Superior temporal gyrus (tissue), 1 donor: ENCODE measurements around the gene PNLIPRP2.

Experiments
- DNase-seq: peaks from one replicate; pipeline ENCODE4 v3.0.0-alpha.2; 2016; ENCODE audit errors: extremely low spot score

Gene PNLIPRP2

GRCh38 chr10:116620423-116621400 is at the start of gene PNLIPRP2:
Gene PNLIPRP2 (plus strand): TSS chr10:116620953.
- DNase-seq = no peak

GRCh38 chr10:116574797-116575196 is 46.0 kb upstream of the PNLIPRP2 start:
- DNase-seq = no peak

DNA sequence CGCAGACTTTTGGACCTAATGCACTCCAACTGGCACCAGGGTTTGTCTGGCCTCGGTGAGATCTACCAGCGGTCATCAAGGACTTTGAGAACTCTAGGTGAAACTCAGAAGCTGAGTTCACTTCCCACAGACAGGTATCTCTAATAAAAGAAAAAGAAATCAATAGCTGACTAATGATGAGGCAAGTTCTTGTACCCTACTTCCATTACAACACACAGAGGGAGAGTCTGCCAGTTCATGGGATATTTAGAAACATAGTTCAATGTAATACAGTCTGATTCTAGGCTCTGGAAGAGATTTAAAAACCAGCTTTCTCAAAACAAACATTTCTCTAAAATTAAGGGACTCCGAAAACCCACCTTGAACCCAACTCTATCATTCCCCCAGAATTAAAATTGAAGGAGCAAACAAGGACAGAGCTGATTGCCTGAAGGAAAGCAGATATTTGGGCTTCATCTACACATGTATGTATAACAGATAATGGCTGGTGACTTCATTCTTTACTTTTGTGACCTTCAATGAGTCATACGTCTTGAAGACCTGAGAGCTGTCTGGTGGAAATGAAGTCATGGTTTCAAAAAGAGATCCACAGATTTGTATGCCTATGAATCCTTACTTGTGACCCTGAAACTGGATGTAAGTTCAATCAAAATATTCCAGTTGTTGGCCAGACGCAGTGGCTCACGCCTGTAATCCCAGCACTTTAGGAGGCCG is 32.7 kb upstream of the PNLIPRP2 start:
- no peak for DNase-seq

GRCh38 chr10:116588995-116589394 is 31.8 kb upstream of the PNLIPRP2 start:
- no peak for DNase-seq

DNA sequence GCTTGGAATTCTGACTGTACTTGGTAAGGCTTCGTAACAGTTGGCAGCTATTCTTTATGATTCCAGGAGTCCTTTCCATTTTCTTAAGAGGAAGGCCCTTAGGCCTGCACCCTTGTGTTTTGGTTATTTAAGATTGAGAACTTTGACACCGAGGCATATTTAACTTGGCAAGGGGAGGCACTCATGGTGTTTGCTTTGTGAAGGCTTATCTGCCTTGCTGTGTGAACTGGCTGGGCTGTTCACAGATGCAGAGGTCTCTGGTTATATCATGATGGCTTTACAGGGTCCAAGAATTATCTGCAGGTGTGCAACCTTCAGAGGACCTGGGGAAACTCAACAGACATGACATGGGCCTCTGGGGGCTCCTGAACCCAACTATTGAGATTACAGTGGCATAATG is 30.8 kb upstream of the PNLIPRP2 start:
- DNase-seq = no peak

DNA sequence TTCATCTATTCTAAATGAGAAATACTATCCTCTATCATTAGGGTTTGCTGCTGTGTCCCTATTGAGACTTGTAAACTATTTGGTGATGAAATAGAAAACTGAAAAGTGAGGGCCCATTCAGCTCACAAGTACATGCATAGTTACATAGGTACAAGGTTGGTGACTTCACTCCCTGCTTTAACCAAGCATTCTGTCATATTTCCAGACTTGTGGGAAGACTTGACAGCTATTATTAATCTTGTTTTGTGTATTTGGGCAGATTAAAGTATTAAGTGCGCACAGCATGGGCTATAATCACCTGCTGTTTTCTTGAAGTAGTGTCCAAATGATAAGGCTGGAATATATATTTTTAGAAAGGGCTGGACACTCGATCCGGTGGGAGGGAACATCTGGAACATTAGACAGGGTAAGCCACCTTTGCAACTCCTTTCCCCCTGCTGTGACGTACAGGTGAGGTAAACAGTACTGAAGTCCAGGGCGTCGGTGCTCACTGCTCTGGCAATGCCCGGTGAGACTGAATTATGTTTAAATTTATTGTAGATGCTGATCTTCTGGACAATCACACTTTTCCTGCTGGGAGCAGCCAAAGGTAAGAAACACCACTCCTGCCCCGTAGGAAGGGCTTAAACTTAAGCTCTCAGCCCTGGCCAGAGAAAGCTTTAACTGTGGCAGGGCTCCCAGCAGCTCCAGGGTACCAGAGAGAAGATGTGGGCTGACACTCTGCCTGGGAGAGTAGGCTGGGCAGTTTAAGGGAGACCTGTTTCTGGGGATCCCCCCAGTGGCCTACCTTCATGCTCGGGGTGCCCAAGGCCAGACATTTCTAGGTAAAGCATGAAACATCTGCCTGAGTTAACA is 29.9 kb upstream of the PNLIPRP2 start, which contains the start of gene PNLIPRP1:
Gene PNLIPRP1, plus strand, starts transcription at position 370 of the 855 bp plus-strand sequence. Its CDS starts 171 bp downstream, at position 541.
- no peak for DNase-seq

- no peak for DNase-seq
These were observed 27.5 kb upstream of the PNLIPRP2 start for GRCh38 chr10:116593139-116593740.

- DNase-seq = no peak
These were observed 26.2 kb upstream of the PNLIPRP2 start for GRCh38 chr10:116594525-116595035.

DNA sequence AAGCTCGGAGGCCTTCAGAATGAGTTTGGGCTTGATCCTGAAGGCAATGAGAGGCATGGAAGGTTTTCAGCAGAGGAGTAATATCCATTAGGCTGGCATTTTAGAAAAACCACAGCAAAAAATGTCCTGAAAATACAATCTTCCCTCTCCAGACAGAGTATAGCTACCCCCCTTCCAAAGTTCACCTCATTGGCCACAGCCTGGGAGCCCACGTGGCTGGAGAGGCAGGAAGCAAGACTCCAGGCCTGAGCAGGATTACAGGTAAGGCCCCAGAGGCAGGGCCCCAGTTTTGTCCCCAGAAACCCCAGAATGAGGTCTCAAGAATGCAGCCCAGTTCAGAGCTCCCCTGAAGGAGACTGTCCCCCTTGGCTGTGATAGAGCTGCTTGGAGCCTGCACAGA is 24.7 kb upstream of the PNLIPRP2 start:
- DNase-seq = no peak

GRCh38 chr10:116597543-116597942 is 23.2 kb upstream of the PNLIPRP2 start:
- DNase-seq = no peak

DNA sequence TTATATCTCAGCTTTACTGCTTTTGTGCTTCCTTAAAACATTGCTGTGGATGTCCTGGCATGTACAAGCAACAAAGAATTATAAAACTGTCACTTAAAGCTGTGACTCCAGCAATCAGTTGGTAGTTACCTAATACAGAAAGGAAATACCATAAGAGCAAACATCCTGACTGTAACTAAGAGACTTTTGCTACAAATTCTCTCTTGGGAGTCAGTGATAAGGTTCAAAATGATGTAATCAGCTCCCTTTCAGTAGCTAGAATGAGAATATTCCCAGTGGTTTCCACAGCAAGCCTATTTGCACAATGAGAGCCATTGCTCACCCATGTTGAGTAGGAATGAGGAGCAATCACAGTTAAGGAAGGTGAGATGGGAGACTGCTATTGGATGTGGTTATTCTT is 22.4 kb upstream of the PNLIPRP2 start:
- no peak for DNase-seq

DNA sequence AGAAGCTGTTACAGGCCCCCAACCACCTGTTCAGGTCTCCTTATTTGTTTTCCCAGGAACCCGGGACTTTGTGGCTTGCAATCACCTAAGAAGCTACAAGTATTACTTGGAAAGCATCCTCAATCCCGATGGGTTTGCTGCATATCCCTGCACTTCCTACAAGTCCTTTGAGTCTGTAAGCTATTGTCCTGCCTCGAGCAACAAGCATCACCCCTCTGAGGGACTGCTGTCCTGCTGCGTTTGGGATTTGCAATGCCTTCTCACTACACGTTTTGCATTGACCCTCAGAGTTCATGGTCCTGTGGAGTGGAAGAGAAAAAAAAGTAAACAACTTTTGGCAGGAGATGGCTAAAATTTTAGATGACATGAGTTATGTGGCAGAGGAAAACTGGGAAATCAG is 20.8 kb upstream of the PNLIPRP2 start:
- DNase-seq = no peak

- DNase-seq = no peak
These were observed 17.9 kb upstream of the PNLIPRP2 start for GRCh38 chr10:116602648-116603400.

DNA sequence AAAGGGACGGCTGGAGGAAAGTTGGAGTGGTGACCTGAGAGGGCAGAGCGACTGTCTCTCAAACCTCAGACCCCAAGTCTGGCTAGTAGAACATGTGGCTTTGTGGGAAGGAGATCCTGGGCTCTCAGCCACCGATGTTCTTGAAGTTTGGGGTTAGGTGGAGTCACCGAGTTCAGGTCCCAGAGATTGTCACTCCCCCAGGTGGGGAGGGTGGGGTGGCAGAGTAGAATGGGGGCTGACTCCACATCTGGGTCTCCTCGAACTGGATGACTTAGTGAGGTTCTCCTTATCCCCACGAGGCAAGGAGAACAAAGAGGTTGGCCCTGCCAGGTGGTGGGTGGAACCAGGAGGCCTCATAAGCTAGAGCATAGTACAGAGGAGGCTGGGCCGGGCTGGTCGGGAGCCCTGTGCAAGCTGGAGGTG is 14.7 kb upstream of the PNLIPRP2 start:
- DNase-seq = no peak

DNA sequence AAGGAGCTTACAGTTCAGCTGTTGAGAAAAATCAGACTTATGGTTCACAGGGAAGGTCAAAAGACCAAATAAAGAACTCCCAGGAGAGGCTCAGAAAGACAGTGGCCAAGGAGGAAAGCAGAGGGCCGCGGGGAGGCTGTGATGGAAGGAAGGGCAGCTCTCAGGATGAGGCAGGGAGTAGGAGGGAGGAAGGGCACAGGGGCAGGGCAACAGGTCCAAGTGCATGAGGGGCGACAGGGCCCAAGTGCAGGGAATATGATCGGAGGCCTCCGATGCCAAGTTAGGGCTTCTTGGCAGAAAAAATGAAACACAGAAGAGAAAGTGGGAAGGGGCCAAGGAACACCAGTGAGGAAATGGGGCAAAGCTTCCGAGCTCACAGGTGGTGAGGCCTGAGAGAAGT is 13.4 kb upstream of the PNLIPRP2 start:
- no peak for DNase-seq

- no peak for DNase-seq
These were observed 11.8 kb upstream of the PNLIPRP2 start for GRCh38 chr10:116608686-116609594.

DNA sequence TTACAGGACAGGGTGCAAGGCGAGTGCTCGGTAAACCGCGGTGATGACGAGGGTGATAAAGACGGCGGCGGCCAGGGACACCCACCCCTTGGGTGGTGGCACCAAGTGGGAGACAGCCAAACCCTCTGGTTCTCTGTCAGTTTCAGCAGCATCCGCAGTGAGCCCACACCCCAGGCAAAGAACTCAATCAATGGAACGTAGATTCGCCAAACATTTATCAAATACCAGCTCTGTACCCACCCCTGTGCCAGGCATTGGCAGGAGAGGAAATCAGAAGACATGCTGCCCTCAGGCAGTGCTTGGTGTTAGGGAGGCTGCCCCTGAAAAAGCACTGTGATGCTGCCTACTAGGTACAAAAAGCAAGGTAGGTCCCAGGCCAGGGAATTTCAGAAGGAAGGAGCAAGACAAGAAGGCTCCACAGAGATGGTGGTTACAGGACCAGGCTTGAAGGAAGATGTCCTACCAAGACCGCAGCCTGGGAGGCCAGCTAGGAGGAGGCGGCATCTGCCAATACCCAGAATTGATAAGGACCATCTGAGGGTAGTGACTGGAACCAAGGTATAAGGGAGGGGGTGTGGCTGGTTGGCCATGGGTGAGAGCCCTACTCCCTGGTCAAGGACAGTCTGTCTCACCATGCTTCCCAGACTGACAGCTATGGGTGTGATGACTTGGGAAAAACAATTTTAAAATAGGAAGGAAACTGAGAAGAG is 10.2 kb upstream of the PNLIPRP2 start:
- no peak for DNase-seq

DNA sequence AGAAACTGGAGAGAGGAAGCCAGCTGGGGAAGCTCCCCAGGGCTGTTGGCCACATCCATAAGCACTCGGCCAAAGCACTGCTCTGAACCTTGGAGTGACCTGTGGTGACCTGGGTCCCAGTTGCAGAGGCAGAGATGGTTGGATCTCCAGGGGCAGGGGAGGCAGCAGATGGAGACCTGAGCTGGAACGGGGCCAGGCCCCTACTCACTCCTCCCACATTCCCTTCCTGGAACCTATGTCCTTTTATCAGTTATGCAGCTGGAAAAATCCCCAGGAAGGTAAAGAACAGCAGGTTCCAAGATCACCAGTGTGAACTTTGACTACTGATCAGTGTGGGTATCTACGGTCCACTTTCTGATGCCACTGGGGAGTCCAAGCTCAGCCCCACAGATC is 9.6 kb upstream of the PNLIPRP2 start:
- no peak for DNase-seq
